Peyer's patch (tissue), 4 donors: ENCODE measurements around the gene PTPRM.

Experiments used
- CTCF ChIP-seq, 6 experiments: fragments of 450-650 bp in 4 of 6; fragments of 200-600 bp in 2 of 6; sonication (generic) in 1 of 6; IDR thresholded peaks; one replicate each; pipeline ENCODE4 v1.5.1; 2017 to 2019; ENCODE audit warnings: antibody characterized with exemption in 6 of 6, mild to moderate bottlenecking in 3 of 6, moderate library complexity in 1 of 6
- POLR2A ChIP-seq, 2 donors: fragments of 450-650 bp; IDR thresholded peaks; one replicate each; pipeline ENCODE4 v1.5.1; 2017; ENCODE audit warnings: antibody characterized with exemption in 2 of 2, mild to moderate bottlenecking in 2 of 2, moderate library complexity in 2 of 2

GRCh38 chr18:8221452-8221851, 654.3 kb downstream of the PTPRM start:
- TF ChIP-seq CTCF (IDR thresholded peaks at IDR 0.05) (no peak), POLR2A (IDR thresholded peaks at IDR 0.05) (no peak)
